AG09319 (cell line): ENCODE measurements around the gene ZRANB3.
"Not testable (repeated sequence)": the region's sequence is repeated elsewhere in the genome, so short reads cannot be mapped to it uniquely, and the experiment has no call there.

Experiments
- DNase-seq: peaks from one replicate; pipeline ENCODE4 v3.0.0-alpha.2; 2010; ENCODE audit warnings: low read depth; ENCODE audit errors: extremely low read depth
- CTCF ChIP-seq: IDR thresholded peaks from 2 replicates; pipeline ENCODE4 v1.5.1; 2011; ENCODE audit warnings: low read depth, mild to moderate bottlenecking, inconsistent platforms, low read length, moderate library complexity

Gene ZRANB3

GRCh38 chr2:135094508-135094907 is 436.5 kb downstream of the ZRANB3 start:
- TF ChIP-seq CTCF, result no peak
- DNase-seq, result no peak

GRCh38 chr2:135093670-135094330 is 437.2 kb downstream of the ZRANB3 start:
- TF ChIP-seq CTCF, result no peak
- DNase-seq, result no peak

- no peak for DNase-seq
Observed at GRCh38 chr2:135093193-135093592, 437.8 kb downstream of the ZRANB3 start.

GRCh38 chr2:135091681-135092080 is 439.3 kb downstream of the ZRANB3 start:
- TF ChIP-seq CTCF, result no peak

More at GRCh38 chr2:135093193-135093592, 437.8 kb downstream of the ZRANB3 start:
- no peak for TF ChIP-seq CTCF

GRCh38 chr2:135089597-135089996 is 441.4 kb downstream of the ZRANB3 start:
- DNase-seq, result not testable (repeated sequence)

More at GRCh38 chr2:135091681-135092080, 439.3 kb downstream of the ZRANB3 start:
- no peak for DNase-seq
